Panc1 (cell line): ENCODE data around the gene PDE11A.

Experiments
- CTCF ChIP-seq: fragments of 450-650 bp; IDR thresholded peaks from 2 replicates; pipeline ENCODE4 v1.5.1; 2017; ENCODE audit warnings: mild to moderate bottlenecking
- POLR2AphosphoS5 ChIP-seq: IDR thresholded peaks from 2 replicates; pipeline ENCODE4 v1.6.1; 2012; ENCODE audit warnings: mild to moderate bottlenecking, low read depth, low read length, moderate library complexity
- REST ChIP-seq, 2 experiments: IDR thresholded peaks; 2 replicates each; pipeline ENCODE4 v1.6.1; 2011 to 2012; ENCODE audit warnings: low read depth in 2 of 2, control low read depth in 1 of 2, low read length in 1 of 2, mild to moderate bottlenecking in 1 of 2, moderate library complexity in 1 of 2; ENCODE audit not compliant: insufficient read depth in 1 of 2
- TCF7L2 ChIP-seq: IDR thresholded peaks from 2 replicates; pipeline ENCODE4 v1.6.1; 2011; ENCODE audit warnings: mild to moderate bottlenecking, low read depth, low read length, inconsistent platforms

GRCh38 chr2:178108176-178108575 lies 35.6 kb upstream of the PDE11A start:
- TF ChIP-seq CTCF (no peak), REST (IDR thresholded peaks at IDR 0.05; ENCODE audit: insufficient read depth in 1 of 2, low read depth in 2 of 2, low read length in 1 of 2) (no peak), POLR2AphosphoS5 (no peak), TCF7L2 (no peak)
